Osteocyte (in vitro differentiated cells): ENCODE data around the gene ZMYND10. TPM values are rescaled to one million over a fixed set of nuclear protein-coding genes. Genes with fewer than 3 reads are reported as not detected.

Experiments
- DNase-seq: peaks from one replicate; pipeline ENCODE4 v3.0.0; 2021; ENCODE audit warnings: mixed read lengths; ENCODE audit not compliant: unreplicated experiment; ENCODE audit errors: extremely low spot score
- H3K27ac Mint-ChIP-seq: one replicate; pipeline ENCODE4 v1.8.0; 2021; ENCODE audit warnings: mild to moderate bottlenecking, mixed read lengths; ENCODE audit not compliant: unreplicated experiment
- H3K27me3 Mint-ChIP-seq: one replicate; pipeline ENCODE4 v1.8.0; 2021; ENCODE audit warnings: mixed read lengths; ENCODE audit not compliant: unreplicated experiment
- H3K36me3 Mint-ChIP-seq: one replicate; pipeline ENCODE4 v1.8.0; 2021; ENCODE audit warnings: mixed read lengths; ENCODE audit not compliant: unreplicated experiment
- H3K4me1 Mint-ChIP-seq: one replicate; pipeline ENCODE4 v1.8.0; 2021; ENCODE audit warnings: mixed read lengths; ENCODE audit not compliant: unreplicated experiment
- H3K4me3 Mint-ChIP-seq: one replicate; pipeline ENCODE4 v1.8.0; 2021; ENCODE audit warnings: mild to moderate bottlenecking, moderate library complexity, mixed read lengths; ENCODE audit not compliant: unreplicated experiment
- H3K9me3 Mint-ChIP-seq: one replicate; pipeline ENCODE4 v1.8.0; 2021; ENCODE audit warnings: mixed read lengths; ENCODE audit not compliant: unreplicated experiment
- total RNA-seq: library from RNA; stranded (reverse); gene quantifications from 2 replicates; pipeline ENCODE4 v1.2.1, GENCODE V29; 2021
- TF ChIP-seq, protein P1 (sequence below): fragments of 200-600 bp; sonication (generic); IDR thresholded peaks from 2 replicates; pipeline ENCODE4 v1.5.0; 2021; ENCODE audit warnings: antibody characterized with exemption, mild to moderate bottlenecking, moderate library complexity

The ZMYND10 gene
- total RNA-seq, 1 donor from 2014 or later: 1.6 TPM

DNA sequence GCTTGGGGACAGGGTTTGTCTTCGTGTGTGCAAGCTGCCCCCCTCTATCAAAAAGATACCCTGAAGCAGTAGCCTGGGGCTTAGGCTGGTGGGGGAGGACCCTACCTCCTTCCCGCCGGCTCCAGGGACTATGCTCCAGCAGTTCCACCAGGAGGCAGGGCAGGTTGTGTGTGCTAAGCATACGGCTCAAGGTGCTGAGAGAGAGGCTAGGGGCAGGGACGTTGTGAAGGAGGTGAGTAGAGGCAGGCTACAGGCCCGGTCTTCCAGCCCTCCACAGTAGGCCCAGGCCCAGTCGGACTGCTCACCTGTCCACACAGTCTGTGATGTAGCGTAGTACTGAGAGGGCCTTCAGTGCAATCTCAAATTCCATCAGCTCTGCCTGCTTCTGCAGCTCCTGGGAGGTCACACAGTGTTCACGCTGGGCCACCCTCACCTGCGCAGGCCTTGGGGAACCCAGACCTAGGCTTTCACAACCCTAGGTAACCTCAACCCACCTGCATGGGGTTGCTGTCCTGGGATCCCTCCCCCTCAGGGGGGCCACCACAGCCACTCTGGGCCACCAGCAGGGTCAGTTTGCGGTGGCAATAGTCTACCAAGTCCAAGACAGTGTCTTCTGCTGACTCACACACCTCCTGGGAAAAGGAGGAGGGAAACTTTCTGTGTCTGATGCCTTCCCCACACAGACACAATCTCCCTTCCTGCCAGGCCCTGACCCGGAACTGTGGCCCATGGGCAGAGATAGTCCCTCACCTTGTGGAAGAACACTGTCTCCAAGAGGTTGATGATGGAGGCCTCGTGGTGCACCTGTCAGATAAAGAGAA is 2.5 kb downstream of the ZMYND10 start:
- Mint-ChIP-seq H3K27me3 (no peaks in the 10 kb centered on the region), H3K9me3 (no peaks in the 10 kb centered on the region), H3K4me3 (no peak overlapping the region)

DNA sequence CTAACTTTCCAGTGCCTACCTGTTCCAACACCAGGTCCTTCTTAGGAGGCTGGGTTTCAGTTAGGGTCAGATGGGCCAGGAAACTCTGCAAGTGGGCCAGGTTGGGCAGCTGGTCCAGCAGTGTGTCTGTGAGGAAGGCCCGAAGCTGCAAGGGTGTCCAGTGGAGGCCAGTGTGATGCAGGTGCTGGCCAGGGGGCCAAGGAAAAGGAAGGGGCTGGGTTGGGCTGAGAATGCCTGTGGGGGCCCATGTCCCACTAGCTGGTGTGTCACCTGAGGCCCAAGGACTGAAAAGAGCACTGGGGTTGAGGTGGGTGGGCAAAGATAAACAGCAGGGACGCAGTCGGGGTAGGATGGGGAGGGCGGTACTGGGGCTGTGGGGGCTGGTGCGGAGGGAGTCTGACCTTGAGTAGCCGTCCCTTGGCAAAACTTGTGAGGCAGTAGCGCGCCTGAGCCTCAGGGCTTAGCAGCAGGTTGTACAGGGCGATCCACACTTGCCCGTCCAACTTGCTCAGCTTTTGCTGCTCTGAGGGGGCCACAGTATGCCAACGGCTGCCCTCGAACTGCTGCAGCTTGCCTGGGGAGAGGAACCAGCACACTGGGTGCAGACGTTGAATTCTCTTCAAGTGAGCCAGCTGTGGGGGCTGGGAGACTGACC is 3.4 kb downstream of the ZMYND10 start:
- DNase-seq: no peak
- Mint-ChIP-seq H3K27me3 (no peaks in the 10 kb centered on the region), H3K9me3 (no peaks in the 10 kb centered on the region), H3K36me3 (no peaks in the 10 kb centered on the region), H3K4me1 (peaks cover 30% of the 10 kb centered on the region), H3K27ac (no peak overlapping the region), H3K4me3 (no peak overlapping the region)
- TF ChIP-seq, protein P1, sequence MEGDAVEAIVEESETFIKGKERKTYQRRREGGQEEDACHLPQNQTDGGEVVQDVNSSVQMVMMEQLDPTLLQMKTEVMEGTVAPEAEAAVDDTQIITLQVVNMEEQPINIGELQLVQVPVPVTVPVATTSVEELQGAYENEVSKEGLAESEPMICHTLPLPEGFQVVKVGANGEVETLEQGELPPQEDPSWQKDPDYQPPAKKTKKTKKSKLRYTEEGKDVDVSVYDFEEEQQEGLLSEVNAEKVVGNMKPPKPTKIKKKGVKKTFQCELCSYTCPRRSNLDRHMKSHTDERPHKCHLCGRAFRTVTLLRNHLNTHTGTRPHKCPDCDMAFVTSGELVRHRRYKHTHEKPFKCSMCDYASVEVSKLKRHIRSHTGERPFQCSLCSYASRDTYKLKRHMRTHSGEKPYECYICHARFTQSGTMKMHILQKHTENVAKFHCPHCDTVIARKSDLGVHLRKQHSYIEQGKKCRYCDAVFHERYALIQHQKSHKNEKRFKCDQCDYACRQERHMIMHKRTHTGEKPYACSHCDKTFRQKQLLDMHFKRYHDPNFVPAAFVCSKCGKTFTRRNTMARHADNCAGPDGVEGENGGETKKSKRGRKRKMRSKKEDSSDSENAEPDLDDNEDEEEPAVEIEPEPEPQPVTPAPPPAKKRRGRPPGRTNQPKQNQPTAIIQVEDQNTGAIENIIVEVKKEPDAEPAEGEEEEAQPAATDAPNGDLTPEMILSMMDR: no peak

More for the DNA sequence above, 2.5 kb downstream of the ZMYND10 start:
- H3K27ac Mint-ChIP-seq: no peak overlapping the region
- peaks cover 30% of the 10 kb centered on the region for H3K4me1 Mint-ChIP-seq
- TF ChIP-seq, protein P1: no peak
- H3K36me3 Mint-ChIP-seq: no peaks in the 10 kb centered on the region
- no peak for DNase-seq

DNA sequence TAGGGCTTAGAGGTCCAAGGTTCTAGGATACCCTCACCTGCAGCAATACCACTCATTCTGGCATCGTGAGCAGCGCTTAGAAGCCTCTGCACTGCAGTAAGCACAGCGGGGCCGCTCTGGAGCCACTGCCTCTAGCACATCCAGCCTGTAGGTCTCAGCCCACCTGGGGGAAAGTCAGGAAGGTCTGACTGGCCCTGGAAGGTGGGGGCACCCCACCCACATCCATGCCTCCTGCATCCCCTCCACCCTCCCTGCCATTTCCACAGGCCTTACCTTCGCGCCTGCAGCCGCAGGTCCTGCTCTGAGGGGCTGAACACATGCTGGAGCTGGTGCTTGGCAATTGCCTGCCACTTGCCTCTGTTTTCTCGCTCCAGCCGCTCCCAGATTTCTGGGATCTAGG is 4.0 kb downstream of the ZMYND10 start:
- Mint-ChIP-seq H3K9me3 (no peaks in the 10 kb centered on the region), H3K4me3 (no peak overlapping the region), H3K36me3 (no peaks in the 10 kb centered on the region), H3K27me3 (no peaks in the 10 kb centered on the region), H3K27ac (no peak overlapping the region), H3K4me1 (peaks cover 30% of the 10 kb centered on the region)
- no peak for DNase-seq
- TF ChIP-seq, protein P1: no peak

DNA sequence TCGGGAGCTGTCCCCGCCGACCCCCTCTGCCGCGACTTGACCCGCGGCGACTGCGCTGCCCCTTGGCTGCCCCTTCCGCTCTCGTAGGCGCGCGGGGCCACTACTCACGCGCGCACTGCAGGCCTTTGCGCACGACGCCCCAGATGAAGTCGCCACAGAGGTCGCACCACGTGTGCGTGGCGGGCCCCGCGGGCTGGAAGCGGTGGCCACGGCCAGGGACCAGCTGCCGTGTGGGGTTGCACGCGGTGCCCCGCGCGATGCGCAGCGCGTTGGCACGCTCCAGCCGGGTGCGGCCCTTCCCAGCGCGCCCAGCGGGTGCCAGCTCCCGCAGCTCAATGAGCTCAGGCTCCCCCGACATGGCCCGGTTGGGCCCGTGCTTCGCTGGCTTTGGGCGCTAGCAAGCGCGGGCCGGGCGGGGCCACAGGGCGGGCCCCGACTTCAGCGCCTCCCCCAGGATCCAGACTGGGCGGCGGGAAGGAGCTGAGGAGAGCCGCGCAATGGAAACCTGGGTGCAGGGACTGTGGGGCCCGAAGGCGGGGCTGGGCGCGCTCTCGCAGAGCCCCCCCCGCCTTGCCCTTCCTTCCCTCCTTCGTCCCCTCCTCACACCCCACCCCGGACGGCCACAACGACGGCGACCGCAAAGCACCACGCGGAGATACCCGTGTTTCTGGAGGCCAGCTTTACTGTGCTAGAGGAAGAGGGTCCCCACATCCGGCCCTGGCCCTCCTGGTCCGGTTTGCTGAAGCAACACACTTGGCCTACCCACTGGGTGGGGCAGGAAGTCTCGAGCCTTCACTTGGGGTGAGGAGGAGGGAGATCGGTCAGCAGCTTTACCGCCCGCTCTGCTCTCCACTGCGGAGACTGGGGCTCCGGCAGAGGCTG is 4.8 kb downstream of the ZMYND10 start, which contains the start of gene RASSF1:
Gene RASSF1 (minus strand): TSS at position 389 of the 882 bp plus-strand sequence. CDS start 31 bp downstream, at position 358.
- Mint-ChIP-seq H3K27me3 (no peaks in the 10 kb centered on the region), H3K9me3 (no peaks in the 10 kb centered on the region), H3K36me3 (no peaks in the 10 kb centered on the region), H3K4me1 (peaks cover 35% of the 10 kb centered on the region), H3K4me3 (peak within 1 kb of the TSS; percentile 87), H3K27ac (peak within 1 kb of the TSS; percentile 73)
- no peak for DNase-seq
- TF ChIP-seq, protein P1: no peak
